Renal pelvis (tissue), 12 donors: Measurements from ENCODE around the gene ASB18. TPM values are rescaled to one million over a fixed set of nuclear protein-coding genes. Genes with fewer than 3 reads are reported as not detected.
A peak's percentile ranks its signal among the peaks of the same experiment; 100 is the strongest.
"Not testable (repeated sequence)": the region's sequence is repeated elsewhere in the genome, so short reads cannot be mapped to it uniquely, and the experiment has no call there.

Experiments used
- DNase-seq: peaks from one replicate; pipeline ENCODE4 v3.0.0-alpha.2; 2013
- long read RNA-seq, 16 experiments: transcript quantifications; one replicate each; lab custom pipeline, GENCODE V29; 2026
- polyA plus RNA-seq, 3 donors: library from polyadenylated mRNA; unstranded; fragments of 120-200 nt; gene quantifications; one replicate each; pipeline ENCODE4 v1.2.1, GENCODE V29; 2013; ENCODE audit not compliant: insufficient read length in 3 of 3

The ASB18 gene
- polyA plus RNA-seq, result under 1 TPM in 2 of 3 donors, not detected in 1; 0.07 to 0.13 TPM
- long read RNA-seq, donor 1, result 0 reads
- long read RNA-seq, donor 2, result 0 reads
- long read RNA-seq, donor 3, result 0 reads
- long read RNA-seq, donor 4, result 0 reads
- long read RNA-seq, donor 5, result 0 reads
- long read RNA-seq, donor 6, result 0 reads
- long read RNA-seq, donor 7, result 0 reads
- long read RNA-seq, donor 8, result 0 reads
- long read RNA-seq, donor 9, result 0 reads
- long read RNA-seq, donor 10, result 0 reads
- long read RNA-seq, donor 11, result 0 reads
- long read RNA-seq, donor 12, result 0 reads
- long read RNA-seq, donor 13, result 0 reads
- long read RNA-seq, donor 14, result 0 reads
- long read RNA-seq, donor 15, result 0 reads
- long read RNA-seq, donor 16, result 0 reads

DNA sequence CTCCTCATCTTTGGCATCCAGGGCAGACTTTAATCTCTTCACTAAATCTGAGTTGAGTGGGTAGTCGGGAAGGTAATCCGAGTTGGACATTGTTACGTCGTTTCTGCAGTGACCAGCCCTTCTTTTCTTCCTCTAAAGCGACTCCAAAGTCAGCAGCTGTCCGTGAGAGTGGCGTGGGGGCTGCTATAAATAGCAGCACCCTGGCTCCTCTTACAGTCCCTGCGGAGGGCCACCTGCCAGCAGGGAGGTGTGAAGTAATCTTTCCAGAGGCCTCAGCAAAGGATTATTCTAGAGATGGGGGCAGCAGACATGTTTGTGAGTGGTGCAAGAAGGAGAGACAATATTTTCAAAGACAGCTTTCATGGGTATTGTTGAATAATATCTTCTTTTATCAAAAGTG is at the start of gene ASB18:
Gene ASB18, minus strand, starts transcription at position 151 of the 400 bp plus-strand sequence. Its CDS starts 61 bp downstream, at position 90.
- DNase-seq, result no peak

- no peak for DNase-seq
These were observed 47.1 kb upstream of the ASB18 start for GRCh38 chr2:236311286-236311685.

- peak; percentile 19 for DNase-seq
These were observed 45.4 kb upstream of the ASB18 start for GRCh38 chr2:236309669-236310029.

GRCh38 chr2:236308855-236309668 is 44.9 kb upstream of the ASB18 start:
- DNase-seq, result no peak

GRCh38 chr2:236307641-236308040 is 43.4 kb upstream of the ASB18 start:
- DNase-seq, result no peak

GRCh38 chr2:236306825-236307540 is 42.8 kb upstream of the ASB18 start:
- no peak for DNase-seq

DNA sequence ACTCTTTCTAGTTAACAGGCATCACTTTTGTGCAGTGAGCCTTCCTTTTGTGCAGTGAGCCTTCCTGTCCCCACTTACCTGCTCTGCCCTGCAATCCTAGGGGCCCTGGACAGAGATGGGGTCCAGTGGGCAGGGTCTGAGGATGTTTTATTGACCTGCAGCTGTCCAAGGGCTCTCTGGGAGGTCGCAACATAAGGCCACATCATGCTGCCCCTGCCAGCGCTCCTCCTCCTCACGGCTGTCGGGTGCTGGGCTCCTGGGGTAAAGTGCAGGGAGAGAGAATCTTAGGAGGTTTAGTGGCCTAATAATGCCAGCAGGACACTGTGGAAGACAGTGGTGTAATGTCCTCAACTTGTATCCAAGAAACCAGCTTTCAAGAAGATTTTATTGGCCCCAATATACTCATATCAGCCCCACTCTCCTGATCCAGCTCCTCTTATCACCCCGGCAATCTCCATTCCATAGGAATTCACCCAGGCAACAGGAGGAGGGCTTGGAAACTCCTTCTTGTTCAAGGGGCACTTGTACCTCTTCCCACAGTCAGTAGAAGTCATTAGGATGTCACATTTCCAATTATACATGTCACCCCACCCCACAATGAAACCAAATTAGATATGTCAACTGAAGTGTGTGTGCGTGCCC is 41.9 kb upstream of the ASB18 start:
- DNase-seq, result no peak

DNA sequence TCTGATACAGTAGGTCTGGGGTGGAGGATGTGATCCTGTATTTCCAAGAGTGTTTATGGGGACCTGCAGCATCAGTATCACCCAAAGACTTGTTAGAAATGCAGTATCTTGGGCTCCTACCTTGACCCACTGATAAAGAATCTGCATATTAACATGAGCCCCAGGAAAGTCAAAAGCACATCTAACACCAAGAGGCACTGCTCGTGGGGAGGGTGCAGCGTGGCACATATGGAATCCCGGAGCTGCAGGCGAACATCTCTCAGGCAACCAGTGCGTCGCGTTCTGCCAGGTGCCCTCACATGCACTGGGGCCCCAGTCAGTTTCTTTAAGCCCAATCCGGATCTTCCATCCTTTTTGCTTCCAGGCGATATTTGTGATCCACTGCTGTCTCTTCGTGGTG is 41.3 kb upstream of the ASB18 start:
- no peak for DNase-seq

DNA sequence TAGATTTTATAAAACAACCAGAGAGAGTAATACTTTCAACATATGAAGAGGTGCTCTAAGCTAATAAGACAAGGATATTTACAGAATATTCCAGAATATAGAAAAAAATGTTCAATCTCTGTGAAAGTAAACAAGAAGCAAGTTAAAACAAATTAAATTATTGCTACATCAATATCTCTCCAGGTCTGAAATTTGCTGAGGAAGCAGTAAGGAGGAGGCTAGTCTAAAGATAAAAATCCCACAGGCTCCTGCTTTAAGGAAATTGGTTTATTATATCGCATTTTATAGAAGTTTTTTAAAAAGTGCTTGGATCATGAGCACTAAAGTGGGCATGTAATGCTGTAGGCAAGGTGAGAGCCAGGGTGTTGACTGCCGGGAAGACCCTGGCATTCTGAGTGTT is 39.7 kb upstream of the ASB18 start:
- DNase-seq, result no peak

- DNase-seq, result peak; percentile 30
These were observed 38.3 kb upstream of the ASB18 start for GRCh38 chr2:236302555-236302954.

GRCh38 chr2:236298924-236299475 is 34.8 kb upstream of the ASB18 start:
- DNase-seq, result no peak

- no peak for DNase-seq
These were observed 31.3 kb upstream of the ASB18 start for GRCh38 chr2:236295481-236295880.

- DNase-seq, result no peak
These were observed 30.4 kb upstream of the ASB18 start for GRCh38 chr2:236294647-236295046.

DNA sequence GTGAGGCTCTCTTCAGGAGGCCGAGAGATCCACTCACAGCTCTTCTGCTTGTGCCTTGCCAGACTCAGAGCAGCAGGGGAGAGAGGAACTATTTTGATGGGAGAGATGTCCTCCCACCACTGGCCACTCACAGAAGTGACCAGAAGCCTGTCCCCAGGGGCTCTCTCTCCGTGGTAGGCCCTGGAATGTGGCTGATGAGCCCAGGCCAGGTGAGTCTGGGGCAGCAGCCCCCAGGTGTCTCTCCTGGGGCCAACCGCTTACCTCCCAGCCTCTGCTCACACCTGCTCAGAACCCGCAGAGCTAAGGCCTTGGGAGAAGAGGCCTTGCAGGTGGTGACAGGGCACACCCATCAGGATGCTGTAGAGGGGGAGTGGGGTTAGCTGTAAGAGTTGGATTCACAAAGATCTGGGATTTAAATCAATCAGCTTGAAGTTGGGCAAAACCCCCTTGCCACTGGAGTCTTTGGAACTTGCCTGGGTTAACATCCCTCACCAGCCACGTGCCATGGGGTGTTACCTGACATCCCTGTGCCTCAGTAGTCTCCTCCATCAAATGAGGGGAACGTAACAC is 29.1 kb upstream of the ASB18 start:
- no peak for DNase-seq

DNA sequence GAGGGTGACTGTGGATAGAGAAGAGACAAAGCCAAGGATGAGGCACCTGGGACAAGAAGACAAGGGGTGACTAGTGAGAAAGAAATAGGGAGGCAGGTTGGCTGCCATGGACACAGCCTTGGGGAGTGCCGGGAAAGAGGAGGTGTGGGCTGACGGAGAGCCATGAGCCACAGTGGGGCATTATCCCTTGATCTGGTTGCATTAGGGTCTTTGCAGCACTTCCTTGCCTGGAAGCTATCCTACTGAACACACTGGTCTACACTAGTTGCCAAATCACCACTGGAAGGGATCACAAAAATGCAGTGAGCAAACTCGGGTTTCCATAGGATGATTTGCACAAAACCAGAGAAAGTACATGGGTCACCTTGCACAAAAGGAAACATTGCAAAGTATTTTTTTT is 27.7 kb upstream of the ASB18 start:
- DNase-seq, result no peak

- no peak for DNase-seq
These were observed 27.3 kb upstream of the ASB18 start for GRCh38 chr2:236291476-236291875.

DNA sequence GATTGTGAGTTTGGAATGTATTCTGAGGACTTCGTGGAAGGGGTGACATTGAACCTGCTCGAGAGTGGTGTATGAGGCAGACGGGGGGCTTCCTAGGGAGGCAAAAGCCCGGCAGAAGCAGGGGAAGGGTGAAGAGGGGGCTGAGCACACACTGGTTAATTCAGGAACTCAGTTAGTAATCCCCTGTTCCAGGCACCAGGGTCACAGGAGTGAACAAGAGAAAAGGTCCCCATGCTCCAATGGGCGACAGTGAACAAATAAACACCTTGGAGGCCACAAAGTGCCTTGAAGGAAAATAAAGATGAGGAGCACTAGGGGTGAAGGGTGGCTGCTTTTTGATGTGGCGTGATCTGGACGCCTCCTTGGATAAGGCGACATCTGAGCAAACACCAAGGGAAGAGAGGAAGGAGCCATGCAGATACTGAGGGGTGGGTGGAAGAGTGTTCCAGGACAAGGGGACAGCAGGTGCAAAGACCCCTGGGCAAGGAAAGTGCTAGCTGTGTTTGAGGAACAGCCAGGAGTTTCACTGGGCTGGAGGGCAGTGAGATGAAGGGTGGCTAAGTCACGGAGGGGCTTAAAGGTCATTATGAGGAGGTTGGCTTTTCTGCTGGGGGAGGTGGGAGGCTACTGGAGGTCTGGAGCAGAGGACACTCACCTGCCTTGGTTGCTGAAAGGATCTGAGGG is 26.7 kb upstream of the ASB18 start:
- DNase-seq, result no peak

- DNase-seq, result no peak
These were observed 25.7 kb upstream of the ASB18 start for GRCh38 chr2:236289766-236290462.

- DNase-seq, result not testable (repeated sequence)
These were observed 24.2 kb upstream of the ASB18 start for GRCh38 chr2:236288373-236288772.

DNA sequence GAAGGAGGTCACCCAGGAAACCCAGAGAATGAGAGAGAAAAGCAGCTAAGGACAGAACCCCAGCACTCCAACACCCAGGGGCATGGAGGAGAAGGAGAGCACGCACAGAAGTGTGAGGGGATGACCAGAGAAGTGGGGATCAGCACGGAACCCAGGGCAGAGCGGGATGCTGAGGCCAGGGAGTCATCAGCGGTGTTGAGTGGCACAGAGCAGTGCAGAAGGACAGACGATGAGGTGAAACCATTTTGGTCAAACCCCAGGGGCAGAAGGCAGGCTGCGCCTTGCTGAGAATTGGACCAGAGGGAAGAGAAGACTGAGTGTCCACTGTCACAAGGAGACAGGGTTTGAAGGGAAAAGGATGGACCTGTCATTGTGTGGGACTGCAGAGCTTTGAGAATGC is 23.4 kb upstream of the ASB18 start:
- DNase-seq, result no peak
